HAP-1 (cell line): Measurements from ENCODE around the gene RELN.

Source experiments
- DNase-seq, 2 experiments: peaks; one replicate each; pipeline ENCODE4 v3.0.0-alpha.2; 2016 to 2020; ENCODE audit warnings: low spot score in 2 of 2
- H3K27me3 ChIP-seq: fragments of 250-450 bp; sonication (Bioruptor Pico); 2 replicates; pipeline ENCODE4 v1.5.1; 2020; ENCODE audit warnings: low read depth, mild to moderate bottlenecking, moderate library complexity
- H3K36me3 ChIP-seq: fragments of 250-450 bp; sonication (Bioruptor Pico); replicated peaks from 2 replicates; pipeline ENCODE4 v1.5.1; 2020; ENCODE audit warnings: mild to moderate bottlenecking
- H3K4me1 ChIP-seq: fragments of 250-450 bp; sonication (Bioruptor Pico); 2 replicates; pipeline ENCODE4 v1.5.1; 2020; ENCODE audit warnings: mild to moderate bottlenecking
- H3K4me3 ChIP-seq: fragments of 250-450 bp; sonication (Bioruptor Pico); 2 replicates; pipeline ENCODE4 v1.5.1; 2020; ENCODE audit warnings: mild to moderate bottlenecking, moderate library complexity
- H3K9me3 ChIP-seq: fragments of 250-450 bp; sonication (Bioruptor Pico); 2 replicates; pipeline ENCODE4 v1.5.1; 2020; ENCODE audit warnings: mild to moderate bottlenecking, moderate library complexity
- in situ Hi-C: fragments of 300-500 bp; cut with MboI; formaldehyde crosslinking; loops from 3 replicates; pipeline ENCODE4 v1.14.3; 2020; ENCODE audit warnings: low sequenced_read_pairs, inconsistent platforms, mixed read lengths

Gene RELN

GRCh38 chr7:103985565-103986126, 3.8 kb downstream of the RELN start:
- Histone ChIP-seq H3K9me3 (no peaks in the 10 kb centered on the region), H3K36me3 (no peaks in the 10 kb centered on the region), H3K4me1 (peaks cover 11% of the 10 kb centered on the region), H3K4me3 (no peak overlapping the region), H3K27me3 (no peaks in the 10 kb centered on the region)
- in situ Hi-C loops: no loop called here
- DNase-seq: no peak

- H3K9me3 ChIP-seq: no peaks in the 10 kb centered on the region
- peaks cover 7% of the 10 kb centered on the region; the same call in 1 of the 2 replicates for H3K4me1 ChIP-seq
- in situ Hi-C loops: no loop called here
- no peak for DNase-seq
- H3K36me3 ChIP-seq: no peaks in the 10 kb centered on the region
- no peaks in the 10 kb centered on the region for H3K27me3 ChIP-seq
- no peak overlapping the region for H3K4me3 ChIP-seq
Measured at GRCh38 chr7:103984050-103984449, 5.4 kb downstream of the RELN start.

- H3K4me1 ChIP-seq: peaks cover 3% of the 10 kb centered on the region; the same call in 1 of the 2 replicates
- H3K4me3 ChIP-seq: no peak overlapping the region
- H3K27me3 ChIP-seq: no peaks in the 10 kb centered on the region
- no peaks in the 10 kb centered on the region for H3K36me3 ChIP-seq
- in situ Hi-C loops: no loop called here
- DNase-seq: no peak
- H3K9me3 ChIP-seq: no peaks in the 10 kb centered on the region
Measured at GRCh38 chr7:103983201-103983977, 6.1 kb downstream of the RELN start.

- DNase-seq: no peak
Measured at GRCh38 chr7:103981003-103981423, 8.4 kb downstream of the RELN start.

GRCh38 chr7:103972779-103973434, 16.6 kb downstream of the RELN start:
- Histone ChIP-seq H3K4me1 (no peaks in the 10 kb centered on the region; the same call in none of the 2 replicates), H3K9me3 (no peaks in the 10 kb centered on the region), H3K4me3 (no peak overlapping the region), H3K36me3 (no peaks in the 10 kb centered on the region), H3K27me3 (no peaks in the 10 kb centered on the region)
- no peak for DNase-seq
- in situ Hi-C loops: no loop called here

More at GRCh38 chr7:103981003-103981423, 8.4 kb downstream of the RELN start:
- Histone ChIP-seq H3K4me3 (no peak overlapping the region), H3K27me3 (no peaks in the 10 kb centered on the region), H3K36me3 (no peaks in the 10 kb centered on the region), H3K4me1 (no peaks in the 10 kb centered on the region), H3K9me3 (no peaks in the 10 kb centered on the region)
- in situ Hi-C loops: no loop called here

- Histone ChIP-seq H3K27me3 (no peaks in the 10 kb centered on the region), H3K4me3 (no peak overlapping the region), H3K4me1 (no peaks in the 10 kb centered on the region; the same call in 1 of the 2 replicates), H3K9me3 (no peaks in the 10 kb centered on the region), H3K36me3 (no peaks in the 10 kb centered on the region)
- in situ Hi-C loops: no loop called here
- DNase-seq: no peak
Measured at GRCh38 chr7:103967401-103967800, 22.1 kb downstream of the RELN start.

GRCh38 chr7:103966593-103967277, 22.7 kb downstream of the RELN start:
- Histone ChIP-seq H3K9me3 (no peaks in the 10 kb centered on the region), H3K27me3 (no peaks in the 10 kb centered on the region), H3K4me3 (no peak overlapping the region), H3K36me3 (no peaks in the 10 kb centered on the region), H3K4me1 (no peaks in the 10 kb centered on the region; the same call in 1 of the 2 replicates)
- DNase-seq: no peak
- in situ Hi-C loops: no loop called here

- in situ Hi-C loops: no loop called here
Measured at GRCh38 chr7:103964269-103964668, 25.2 kb downstream of the RELN start.

GRCh38 chr7:103962070-103962469, 27.4 kb downstream of the RELN start:
- DNase-seq: no peak
- in situ Hi-C loops: no loop called here
- H3K27me3 ChIP-seq: no peaks in the 10 kb centered on the region
- H3K4me3 ChIP-seq: no peak overlapping the region
- no peaks in the 10 kb centered on the region for H3K36me3 ChIP-seq
- peaks cover 3% of the 10 kb centered on the region for H3K4me1 ChIP-seq
- no peaks in the 10 kb centered on the region for H3K9me3 ChIP-seq

More at GRCh38 chr7:103964269-103964668, 25.2 kb downstream of the RELN start:
- Histone ChIP-seq H3K9me3 (no peaks in the 10 kb centered on the region), H3K4me3 (no peak overlapping the region), H3K36me3 (no peaks in the 10 kb centered on the region), H3K27me3 (no peaks in the 10 kb centered on the region), H3K4me1 (no peaks in the 10 kb centered on the region; the same call in 1 of the 2 replicates)
- no peak for DNase-seq

GRCh38 chr7:103958284-103958818, 31.1 kb downstream of the RELN start:
- in situ Hi-C loops: no loop called here
- peaks cover 8% of the 10 kb centered on the region for H3K4me1 ChIP-seq
- H3K36me3 ChIP-seq: no peaks in the 10 kb centered on the region
- no peaks in the 10 kb centered on the region for H3K9me3 ChIP-seq
- no peak for DNase-seq
- H3K27me3 ChIP-seq: no peaks in the 10 kb centered on the region
- no peak overlapping the region for H3K4me3 ChIP-seq

GRCh38 chr7:103955985-103956384, 33.5 kb downstream of the RELN start:
- Histone ChIP-seq H3K4me1 (peaks cover 8% of the 10 kb centered on the region), H3K36me3 (no peaks in the 10 kb centered on the region), H3K27me3 (no peaks in the 10 kb centered on the region), H3K9me3 (no peaks in the 10 kb centered on the region), H3K4me3 (no peak overlapping the region)
- DNase-seq: no peak
- in situ Hi-C loops: no loop called here

- no peak for DNase-seq
- in situ Hi-C loops: no loop called here
- Histone ChIP-seq H3K36me3 (no peaks in the 10 kb centered on the region), H3K9me3 (no peaks in the 10 kb centered on the region), H3K4me1 (peaks cover 8% of the 10 kb centered on the region), H3K27me3 (no peaks in the 10 kb centered on the region), H3K4me3 (no peak overlapping the region)
Measured at GRCh38 chr7:103952408-103952807, 37.0 kb downstream of the RELN start.

GRCh38 chr7:103951311-103951710, 38.1 kb downstream of the RELN start:
- Histone ChIP-seq H3K4me3 (no peak overlapping the region), H3K27me3 (no peaks in the 10 kb centered on the region), H3K36me3 (no peaks in the 10 kb centered on the region), H3K9me3 (no peaks in the 10 kb centered on the region), H3K4me1 (no peaks in the 10 kb centered on the region)
- in situ Hi-C loops: no loop called here
- no peak for DNase-seq
